GM23338 (cell line): ENCODE results near the gene RELN. TPM values are rescaled to one million over a fixed set of nuclear protein-coding genes. Genes with fewer than 3 reads are reported as not detected.

Source experiments
- ATAC-seq: fragments of 200-7000 bp; cut with Tn5 transposase; 3 replicates; pipeline ENCODE4 v1.9.1; 2020
- DNase-seq: peaks from one replicate; pipeline ENCODE4 v3.0.0-alpha.2; 2015; ENCODE audit warnings: low spot score
- H2AFZ ChIP-seq: fragments of 200-600 bp; sonication (generic); 2 replicates; pipeline ENCODE4 v1.8.0; 2016; ENCODE audit warnings: antibody characterized with exemption, mild to moderate bottlenecking, moderate library complexity
- H3F3A ChIP-seq: fragments of 200-600 bp; sonication (generic); replicated peaks from 2 replicates; pipeline ENCODE4 v1.8.0; 2017; ENCODE audit warnings: antibody characterized with exemption, mixed run types, low read depth
- H3K27ac ChIP-seq: fragments of 200-600 bp; sonication (generic); 2 replicates; pipeline ENCODE4 v1.6.1; 2016; ENCODE audit warnings: low read depth
- H3K27me3 ChIP-seq: fragments of 200-600 bp; sonication (generic); 2 replicates; pipeline ENCODE4 v1.8.0; 2016; ENCODE audit warnings: mild to moderate bottlenecking, mixed run types, moderate library complexity; ENCODE audit not compliant: insufficient read depth
- H3K36me3 ChIP-seq: fragments of 200-600 bp; sonication (generic); 2 replicates; pipeline ENCODE4 v1.8.0; 2016; ENCODE audit warnings: mild to moderate bottlenecking; ENCODE audit not compliant: insufficient read depth
- H3K4me1 ChIP-seq: fragments of 200-600 bp; sonication (generic); 2 replicates; pipeline ENCODE4 v1.8.0; 2016; ENCODE audit warnings: mild to moderate bottlenecking, moderate library complexity; ENCODE audit not compliant: insufficient read depth
- H3K4me2 ChIP-seq: fragments of 200-600 bp; sonication (generic); 2 replicates; pipeline ENCODE4 v1.7.1; 2017; ENCODE audit warnings: mixed run types
- H3K4me3 ChIP-seq: fragments of 200-600 bp; sonication (generic); 2 replicates; pipeline ENCODE4 v1.6.1; 2016; ENCODE audit warnings: mixed run types
- H3K79me2 ChIP-seq: fragments of 200-600 bp; sonication (generic); replicated peaks from 2 replicates; pipeline ENCODE4 v1.8.0; 2017; ENCODE audit warnings: mild to moderate bottlenecking; ENCODE audit not compliant: insufficient read depth
- H3K9me2 ChIP-seq: fragments of 200-600 bp; sonication (generic); 2 replicates; pipeline ENCODE4 v1.8.0; 2017; ENCODE audit not compliant: insufficient read depth
- H4K20me1 ChIP-seq: fragments of 200-600 bp; sonication (generic); replicated peaks from 2 replicates; pipeline ENCODE4 v1.8.0; 2017; ENCODE audit warnings: mild to moderate bottlenecking; ENCODE audit not compliant: insufficient read depth
- H3K27ac Mint-ChIP-seq: 2 replicates; pipeline ENCODE4 v1.8.0; 2020; ENCODE audit warnings: inconsistent platforms, mild to moderate bottlenecking, moderate library complexity, mixed read lengths
- H3K27me3 Mint-ChIP-seq: 3 replicates; pipeline ENCODE4 v1.8.0; 2022; ENCODE audit warnings: low read depth, mild to moderate bottlenecking, moderate library complexity, mixed read lengths, inconsistent platforms; ENCODE audit not compliant: insufficient read depth, poor library complexity
- H3K36me3 Mint-ChIP-seq: 3 replicates; pipeline ENCODE4 v1.8.0; 2021; ENCODE audit warnings: low read depth, mild to moderate bottlenecking, inconsistent platforms, moderate library complexity, mixed read lengths
- H3K4me1 Mint-ChIP-seq: 3 replicates; pipeline ENCODE4 v1.8.0; 2020; ENCODE audit warnings: mild to moderate bottlenecking, inconsistent platforms, mixed read lengths
- H3K4me3 Mint-ChIP-seq: 3 replicates; pipeline ENCODE4 v1.8.0; 2021; ENCODE audit warnings: moderate library complexity, mild to moderate bottlenecking, inconsistent platforms, mixed read lengths
- H3K9me3 Mint-ChIP-seq: 3 replicates; pipeline ENCODE4 v1.8.0; 2020; ENCODE audit warnings: moderate library complexity, mild to moderate bottlenecking, inconsistent platforms, mixed read lengths
- CREB1 ChIP-seq: fragments of 250-450 bp; sonication (Bioruptor Pico); IDR thresholded peaks from 2 replicates; pipeline ENCODE4 v1.5.0; 2020; ENCODE audit warnings: low read depth, mild to moderate bottlenecking, moderate library complexity
- EZH2 ChIP-seq: fragments of 200-600 bp; sonication (generic); IDR thresholded peaks from one replicate; pipeline ENCODE4 v1.8.0; 2017; ENCODE audit warnings: antibody characterized with exemption, mild to moderate bottlenecking, low read depth; ENCODE audit not compliant: unreplicated experiment
- EZH2phosphoT487 ChIP-seq: fragments of 200-600 bp; sonication (generic); IDR thresholded peaks from one replicate; pipeline ENCODE4 v1.8.1; 2018; ENCODE audit warnings: antibody characterized with exemption; ENCODE audit not compliant: unreplicated experiment
- JUNB ChIP-seq: IDR thresholded peaks from one replicate; pipeline ENCODE4 v1.6.1; 2016; ENCODE audit warnings: antibody characterized with exemption; ENCODE audit not compliant: unreplicated experiment
- NANOG ChIP-seq: IDR thresholded peaks from 2 replicates; pipeline ENCODE4 v1.6.1; 2016; ENCODE audit warnings: antibody characterized with exemption, borderline replicate concordance
- POLR2AphosphoS5 ChIP-seq: IDR thresholded peaks from 2 replicates; pipeline ENCODE4 v1.6.1; 2016; ENCODE audit warnings: antibody characterized with exemption, low read depth
- STAT1 ChIP-seq: IDR thresholded peaks from one replicate; pipeline ENCODE4 v1.6.1; 2016; ENCODE audit warnings: antibody characterized with exemption; ENCODE audit not compliant: unreplicated experiment
- ZNF114 ChIP-seq: fragments of 250-450 bp; sonication (Bioruptor Pico); IDR thresholded peaks from 2 replicates; pipeline ENCODE4 v1.5.0; 2020; ENCODE audit warnings: mild to moderate bottlenecking, moderate library complexity
- ZNF331 ChIP-seq: fragments of 250-450 bp; sonication (Bioruptor Pico); IDR thresholded peaks from 2 replicates; pipeline ENCODE4 v1.5.0; 2020; ENCODE audit warnings: low read depth, mild to moderate bottlenecking, moderate library complexity
- polyA plus RNA-seq: library from polyadenylated mRNA; unstranded; fragments of >200 nt; fragmentation: Nextera tagmentation; extraction: Ambion mirVana; gene quantifications from 2 replicates; pipeline ENCODE4 v1.2.1, GENCODE V29; 2016
- total RNA-seq: library from RNA; depleted of rRNA; stranded (reverse); fragments of >200 nt; shearing (Covaris generic); gene quantifications from 2 replicates; pipeline ENCODE4 v1.2.3, GENCODE V29; 2014
- TF ChIP-seq, protein P1 (sequence below): IDR thresholded peaks from 2 replicates; pipeline ENCODE4 v1.6.1; 2016; ENCODE audit warnings: antibody characterized with exemption
- TF ChIP-seq, protein P2 (sequence below): fragments of 250-450 bp; sonication (Bioruptor Pico); IDR thresholded peaks from 2 replicates; pipeline ENCODE4 v1.5.0; 2020; ENCODE audit warnings: mild to moderate bottlenecking, moderate library complexity
- TF ChIP-seq, protein P3 (sequence below), 2 experiments: fragments of 200-600 bp in 1 of 2; sonication (generic) in 1 of 2; conservative IDR thresholded peaks; 2 replicates each; pipeline versions ENCODE4 v1.5.1 to v1.6.1; 2016 to 2017; ENCODE audit warnings: antibody characterized with exemption in 2 of 2, low read depth in 2 of 2, mild to moderate bottlenecking in 2 of 2, moderate library complexity in 1 of 2
- TF ChIP-seq, protein P4 (sequence below): IDR thresholded peaks from one replicate; pipeline ENCODE4 v1.6.1; 2018; ENCODE audit warnings: antibody characterized with exemption; ENCODE audit not compliant: unreplicated experiment

The RELN gene
- total and polyA plus RNA-seq, 2 experiments from 2014 or later = 0.10 to 0.76 TPM

DNA sequence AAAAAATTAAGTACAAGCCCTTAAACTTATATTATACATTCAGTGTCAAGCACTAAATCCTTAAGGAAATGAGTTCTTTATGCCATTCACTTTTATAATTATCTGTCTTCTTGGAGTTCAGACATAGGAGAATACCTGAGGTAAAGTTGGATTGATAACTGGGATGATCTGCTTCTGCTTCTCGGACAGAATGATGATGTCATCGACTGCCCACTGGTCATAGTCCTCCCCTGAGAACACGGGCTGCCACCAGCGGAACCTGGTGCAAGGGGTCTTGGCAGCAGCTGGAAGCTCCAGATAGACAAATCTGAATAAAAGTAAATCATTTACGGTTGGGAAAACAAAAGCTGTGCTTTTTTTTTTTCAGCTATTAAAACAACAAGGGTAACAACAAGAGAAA, 395.3 kb downstream of the RELN start:
- H3K9me2 ChIP-seq = no peaks in the 10 kb centered on the region
- DNase-seq (no peak), ATAC-seq (no peak)
- no peak overlapping the region for H3K27ac Mint-ChIP-seq
- H2AFZ ChIP-seq = no peak overlapping the region
- H3K4me1 ChIP-seq = no peaks in the 10 kb centered on the region
- no peaks in the 10 kb centered on the region for H4K20me1 ChIP-seq
- no peaks in the 10 kb centered on the region for H3K27me3 Mint-ChIP-seq
- 0 out of 3 replicates have a peak, but pooled peaks cover 2% of the 10 kb centered on the region for H3K4me1 Mint-ChIP-seq
- no peak overlapping the region for H3K4me3 Mint-ChIP-seq
- H3K27ac ChIP-seq = no peak overlapping the region
- no peaks in the 10 kb centered on the region for H3K79me2 ChIP-seq
- no peaks in the 10 kb centered on the region for H3K36me3 ChIP-seq
- no peak overlapping the region for H3K4me2 ChIP-seq
- H3K27me3 ChIP-seq = no peaks in the 10 kb centered on the region
- H3K36me3 Mint-ChIP-seq = no peaks in the 10 kb centered on the region
- no peaks in the 10 kb centered on the region for H3F3A ChIP-seq
- no peak for TF ChIP-seq EZH2phosphoT487
- TF ChIP-seq, protein P1, sequence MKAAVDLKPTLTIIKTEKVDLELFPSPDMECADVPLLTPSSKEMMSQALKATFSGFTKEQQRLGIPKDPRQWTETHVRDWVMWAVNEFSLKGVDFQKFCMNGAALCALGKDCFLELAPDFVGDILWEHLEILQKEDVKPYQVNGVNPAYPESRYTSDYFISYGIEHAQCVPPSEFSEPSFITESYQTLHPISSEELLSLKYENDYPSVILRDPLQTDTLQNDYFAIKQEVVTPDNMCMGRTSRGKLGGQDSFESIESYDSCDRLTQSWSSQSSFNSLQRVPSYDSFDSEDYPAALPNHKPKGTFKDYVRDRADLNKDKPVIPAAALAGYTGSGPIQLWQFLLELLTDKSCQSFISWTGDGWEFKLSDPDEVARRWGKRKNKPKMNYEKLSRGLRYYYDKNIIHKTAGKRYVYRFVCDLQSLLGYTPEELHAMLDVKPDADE = no peak
- TF ChIP-seq NANOG = no peak
- TF ChIP-seq, protein P2, sequence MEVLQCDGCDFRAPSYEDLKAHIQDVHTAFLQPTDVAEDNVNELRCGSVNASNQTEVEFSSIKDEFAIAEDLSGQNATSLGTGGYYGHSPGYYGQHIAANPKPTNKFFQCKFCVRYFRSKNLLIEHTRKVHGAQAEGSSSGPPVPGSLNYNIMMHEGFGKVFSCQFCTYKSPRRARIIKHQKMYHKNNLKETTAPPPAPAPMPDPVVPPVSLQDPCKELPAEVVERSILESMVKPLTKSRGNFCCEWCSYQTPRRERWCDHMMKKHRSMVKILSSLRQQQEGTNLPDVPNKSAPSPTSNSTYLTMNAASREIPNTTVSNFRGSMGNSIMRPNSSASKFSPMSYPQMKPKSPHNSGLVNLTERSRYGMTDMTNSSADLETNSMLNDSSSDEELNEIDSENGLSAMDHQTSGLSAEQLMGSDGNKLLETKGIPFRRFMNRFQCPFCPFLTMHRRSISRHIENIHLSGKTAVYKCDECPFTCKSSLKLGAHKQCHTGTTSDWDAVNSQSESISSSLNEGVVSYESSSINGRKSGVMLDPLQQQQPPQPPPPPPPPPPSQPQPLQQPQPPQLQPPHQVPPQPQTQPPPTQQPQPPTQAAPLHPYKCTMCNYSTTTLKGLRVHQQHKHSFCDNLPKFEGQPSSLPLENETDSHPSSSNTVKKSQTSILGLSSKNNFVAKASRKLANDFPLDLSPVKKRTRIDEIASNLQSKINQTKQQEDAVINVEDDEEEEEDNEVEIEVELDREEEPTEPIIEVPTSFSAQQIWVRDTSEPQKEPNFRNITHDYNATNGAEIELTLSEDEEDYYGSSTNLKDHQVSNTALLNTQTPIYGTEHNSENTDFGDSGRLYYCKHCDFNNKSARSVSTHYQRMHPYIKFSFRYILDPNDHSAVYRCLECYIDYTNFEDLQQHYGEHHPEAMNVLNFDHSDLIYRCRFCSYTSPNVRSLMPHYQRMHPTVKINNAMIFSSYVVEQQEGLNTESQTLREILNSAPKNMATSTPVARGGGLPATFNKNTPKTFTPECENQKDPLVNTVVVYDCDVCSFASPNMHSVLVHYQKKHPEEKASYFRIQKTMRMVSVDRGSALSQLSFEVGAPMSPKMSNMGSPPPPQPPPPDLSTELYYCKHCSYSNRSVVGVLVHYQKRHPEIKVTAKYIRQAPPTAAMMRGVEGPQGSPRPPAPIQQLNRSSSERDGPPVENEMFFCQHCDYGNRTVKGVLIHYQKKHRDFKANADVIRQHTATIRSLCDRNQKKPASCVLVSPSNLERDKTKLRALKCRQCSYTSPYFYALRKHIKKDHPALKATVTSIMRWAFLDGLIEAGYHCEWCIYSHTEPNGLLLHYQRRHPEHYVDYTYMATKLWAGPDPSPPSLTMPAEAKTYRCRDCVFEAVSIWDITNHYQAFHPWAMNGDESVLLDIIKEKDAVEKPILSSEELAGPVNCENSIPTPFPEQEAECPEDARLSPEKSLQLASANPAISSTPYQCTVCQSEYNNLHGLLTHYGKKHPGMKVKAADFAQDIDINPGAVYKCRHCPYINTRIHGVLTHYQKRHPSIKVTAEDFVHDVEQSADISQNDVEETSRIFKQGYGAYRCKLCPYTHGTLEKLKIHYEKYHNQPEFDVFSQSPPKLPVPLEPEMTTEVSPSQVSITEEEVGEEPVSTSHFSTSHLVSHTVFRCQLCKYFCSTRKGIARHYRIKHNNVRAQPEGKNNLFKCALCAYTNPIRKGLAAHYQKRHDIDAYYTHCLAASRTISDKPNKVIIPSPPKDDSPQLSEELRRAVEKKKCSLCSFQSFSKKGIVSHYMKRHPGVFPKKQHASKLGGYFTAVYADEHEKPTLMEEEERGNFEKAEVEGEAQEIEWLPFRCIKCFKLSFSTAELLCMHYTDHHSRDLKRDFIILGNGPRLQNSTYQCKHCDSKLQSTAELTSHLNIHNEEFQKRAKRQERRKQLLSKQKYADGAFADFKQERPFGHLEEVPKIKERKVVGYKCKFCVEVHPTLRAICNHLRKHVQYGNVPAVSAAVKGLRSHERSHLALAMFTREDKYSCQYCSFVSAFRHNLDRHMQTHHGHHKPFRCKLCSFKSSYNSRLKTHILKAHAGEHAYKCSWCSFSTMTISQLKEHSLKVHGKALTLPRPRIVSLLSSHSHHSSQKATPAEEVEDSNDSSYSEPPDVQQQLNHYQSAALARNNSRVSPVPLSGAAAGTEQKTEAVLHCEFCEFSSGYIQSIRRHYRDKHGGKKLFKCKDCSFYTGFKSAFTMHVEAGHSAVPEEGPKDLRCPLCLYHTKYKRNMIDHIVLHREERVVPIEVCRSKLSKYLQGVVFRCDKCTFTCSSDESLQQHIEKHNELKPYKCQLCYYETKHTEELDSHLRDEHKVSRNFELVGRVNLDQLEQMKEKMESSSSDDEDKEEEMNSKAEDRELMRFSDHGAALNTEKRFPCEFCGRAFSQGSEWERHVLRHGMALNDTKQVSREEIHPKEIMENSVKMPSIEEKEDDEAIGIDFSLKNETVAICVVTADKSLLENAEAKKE (CRISPR knock-in tag) = no peak
- TF ChIP-seq ZNF114 (CRISPR knock-in tag) = no peak
- TF ChIP-seq CREB1 (CRISPR knock-in tag) = no peak
- TF ChIP-seq EZH2 = no peak
- TF ChIP-seq, protein P3, sequence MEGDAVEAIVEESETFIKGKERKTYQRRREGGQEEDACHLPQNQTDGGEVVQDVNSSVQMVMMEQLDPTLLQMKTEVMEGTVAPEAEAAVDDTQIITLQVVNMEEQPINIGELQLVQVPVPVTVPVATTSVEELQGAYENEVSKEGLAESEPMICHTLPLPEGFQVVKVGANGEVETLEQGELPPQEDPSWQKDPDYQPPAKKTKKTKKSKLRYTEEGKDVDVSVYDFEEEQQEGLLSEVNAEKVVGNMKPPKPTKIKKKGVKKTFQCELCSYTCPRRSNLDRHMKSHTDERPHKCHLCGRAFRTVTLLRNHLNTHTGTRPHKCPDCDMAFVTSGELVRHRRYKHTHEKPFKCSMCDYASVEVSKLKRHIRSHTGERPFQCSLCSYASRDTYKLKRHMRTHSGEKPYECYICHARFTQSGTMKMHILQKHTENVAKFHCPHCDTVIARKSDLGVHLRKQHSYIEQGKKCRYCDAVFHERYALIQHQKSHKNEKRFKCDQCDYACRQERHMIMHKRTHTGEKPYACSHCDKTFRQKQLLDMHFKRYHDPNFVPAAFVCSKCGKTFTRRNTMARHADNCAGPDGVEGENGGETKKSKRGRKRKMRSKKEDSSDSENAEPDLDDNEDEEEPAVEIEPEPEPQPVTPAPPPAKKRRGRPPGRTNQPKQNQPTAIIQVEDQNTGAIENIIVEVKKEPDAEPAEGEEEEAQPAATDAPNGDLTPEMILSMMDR (conservative IDR thresholded peaks at IDR 0.05; ENCODE audit: low read depth in 2 of 2) = no peak
- no peak for TF ChIP-seq POLR2AphosphoS5
- TF ChIP-seq ZNF331 = no peak
- no peak for TF ChIP-seq STAT1
- no peak for TF ChIP-seq JUNB
- TF ChIP-seq, protein P4, sequence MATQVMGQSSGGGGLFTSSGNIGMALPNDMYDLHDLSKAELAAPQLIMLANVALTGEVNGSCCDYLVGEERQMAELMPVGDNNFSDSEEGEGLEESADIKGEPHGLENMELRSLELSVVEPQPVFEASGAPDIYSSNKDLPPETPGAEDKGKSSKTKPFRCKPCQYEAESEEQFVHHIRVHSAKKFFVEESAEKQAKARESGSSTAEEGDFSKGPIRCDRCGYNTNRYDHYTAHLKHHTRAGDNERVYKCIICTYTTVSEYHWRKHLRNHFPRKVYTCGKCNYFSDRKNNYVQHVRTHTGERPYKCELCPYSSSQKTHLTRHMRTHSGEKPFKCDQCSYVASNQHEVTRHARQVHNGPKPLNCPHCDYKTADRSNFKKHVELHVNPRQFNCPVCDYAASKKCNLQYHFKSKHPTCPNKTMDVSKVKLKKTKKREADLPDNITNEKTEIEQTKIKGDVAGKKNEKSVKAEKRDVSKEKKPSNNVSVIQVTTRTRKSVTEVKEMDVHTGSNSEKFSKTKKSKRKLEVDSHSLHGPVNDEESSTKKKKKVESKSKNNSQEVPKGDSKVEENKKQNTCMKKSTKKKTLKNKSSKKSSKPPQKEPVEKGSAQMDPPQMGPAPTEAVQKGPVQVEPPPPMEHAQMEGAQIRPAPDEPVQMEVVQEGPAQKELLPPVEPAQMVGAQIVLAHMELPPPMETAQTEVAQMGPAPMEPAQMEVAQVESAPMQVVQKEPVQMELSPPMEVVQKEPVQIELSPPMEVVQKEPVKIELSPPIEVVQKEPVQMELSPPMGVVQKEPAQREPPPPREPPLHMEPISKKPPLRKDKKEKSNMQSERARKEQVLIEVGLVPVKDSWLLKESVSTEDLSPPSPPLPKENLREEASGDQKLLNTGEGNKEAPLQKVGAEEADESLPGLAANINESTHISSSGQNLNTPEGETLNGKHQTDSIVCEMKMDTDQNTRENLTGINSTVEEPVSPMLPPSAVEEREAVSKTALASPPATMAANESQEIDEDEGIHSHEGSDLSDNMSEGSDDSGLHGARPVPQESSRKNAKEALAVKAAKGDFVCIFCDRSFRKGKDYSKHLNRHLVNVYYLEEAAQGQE = no peak
- H3K4me3 ChIP-seq = no peak overlapping the region
- H3K9me3 Mint-ChIP-seq = no peaks in the 10 kb centered on the region
